Stomach smooth muscle (tissue), 2 donors: ENCODE results near the gene NEUROD4.
A peak's percentile ranks its signal among the peaks of the same experiment; 100 is the strongest.
"Not testable (repeated sequence)": the region's sequence is repeated elsewhere in the genome, so short reads cannot be mapped to it uniquely, and the experiment has no call there.

ENCODE experiments used
- H3K27ac ChIP-seq: one replicate; pipeline ENCODE4 v1.7.0; 2013; ENCODE audit warnings: mild to moderate bottlenecking, low read length, inconsistent platforms
- H3K27me3 ChIP-seq, 2 donors: one replicate each; pipeline ENCODE4 v1.7.0; 2013; ENCODE audit warnings: low read length in 2 of 2; ENCODE audit not compliant: insufficient read depth in 2 of 2, control insufficient read depth in 1 of 2
- H3K36me3 ChIP-seq, 2 donors: one replicate each; pipeline ENCODE4 v1.7.0; 2013; ENCODE audit warnings: low read length in 2 of 2; ENCODE audit not compliant: control insufficient read depth in 2 of 2, insufficient read depth in 2 of 2
- H3K4me1 ChIP-seq: one replicate; pipeline ENCODE4 v1.7.0; 2013; ENCODE audit warnings: low read length; ENCODE audit not compliant: control insufficient read depth, insufficient read depth
- H3K4me3 ChIP-seq, 2 donors: one replicate each; pipeline ENCODE4 v1.7.0; 2013; ENCODE audit warnings: low read length in 2 of 2
- H3K9ac ChIP-seq, 2 donors: one replicate each; pipeline ENCODE4 v1.7.0; 2013; ENCODE audit warnings: low read length in 2 of 2, mild to moderate bottlenecking in 1 of 2
- H3K9me3 ChIP-seq, 2 donors: one replicate each; pipeline ENCODE4 v1.7.0; 2013; ENCODE audit warnings: low read length in 2 of 2; ENCODE audit not compliant: control insufficient read depth in 2 of 2
- donor health status: healthy.
- donor health status: Pancreatic carcinoma.

NEUROD4 gene

DNA sequence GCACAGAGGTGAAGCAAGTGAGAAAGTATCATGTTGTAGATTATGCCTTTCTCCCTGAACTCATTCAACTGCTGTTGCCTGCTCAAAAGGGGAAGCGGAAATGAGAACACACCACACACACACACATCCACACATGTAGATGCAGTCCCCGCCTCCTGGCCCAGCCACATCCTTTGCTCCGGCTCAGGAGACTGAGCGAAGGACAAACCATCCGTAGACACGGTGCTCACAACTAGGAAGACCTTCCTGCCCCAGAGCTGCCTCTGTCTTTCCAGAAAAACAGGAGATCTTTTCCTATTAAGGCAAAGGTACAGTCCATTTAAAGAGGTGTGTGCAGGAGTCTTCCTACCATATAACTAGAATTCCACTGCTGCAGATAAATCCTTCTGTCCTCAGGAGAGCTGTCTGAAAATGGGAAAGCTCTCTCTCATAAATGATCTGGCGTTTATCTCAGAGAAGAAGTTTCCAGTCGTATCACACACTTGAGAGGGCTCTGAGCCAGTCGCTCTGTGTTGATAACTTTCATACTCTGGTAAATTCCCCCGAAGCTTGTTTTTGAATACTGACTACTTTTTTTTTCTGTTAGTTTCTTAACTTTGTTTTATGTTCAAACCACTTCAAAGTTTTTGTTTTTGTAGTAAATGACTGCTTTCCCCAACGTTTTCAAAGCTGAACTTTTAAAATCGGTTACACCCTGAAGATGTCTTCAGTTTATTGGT is 35.0 kb upstream of the NEUROD4 start, which contains the start of gene TESPA1:
TESPA1 (minus strand) TSS at position 105 of the 719 bp plus-strand sequence. CDS start 10,200 bp downstream, outside the sequence.
- Histone ChIP-seq H3K9me3 (no peaks in the 10 kb centered on the region), H3K4me3 (no peak within 1 kb of the TSS), H3K27ac (no peak within 1 kb of the TSS), H3K27me3 (no peaks in the 10 kb centered on the region), H3K4me1 (no peaks in the 10 kb centered on the region), H3K9ac (no peak within 1 kb of the TSS), H3K36me3 (no peaks in the 10 kb centered on the region)

DNA sequence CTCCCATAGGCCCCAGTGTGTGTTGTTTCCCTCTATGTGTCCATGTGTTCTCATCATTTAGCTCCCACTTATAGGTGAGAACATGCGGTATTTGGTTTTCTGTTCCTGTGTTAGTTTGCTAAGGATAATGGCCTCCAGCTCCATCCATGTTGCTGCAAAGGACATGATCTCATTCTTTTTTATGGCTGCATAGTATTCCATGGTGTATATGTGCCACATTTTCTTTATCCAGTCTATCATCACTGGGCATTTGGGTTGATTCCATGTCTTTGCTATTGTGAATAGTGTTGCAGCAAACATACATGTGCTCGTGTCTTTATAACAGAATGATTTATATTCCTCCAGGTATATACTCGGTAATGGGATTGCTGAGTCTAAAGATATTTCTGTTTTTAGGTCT is 33.0 kb upstream of the NEUROD4 start:
- not testable (repeated sequence) for H3K27me3 ChIP-seq, H3K27ac ChIP-seq, H3K4me3 ChIP-seq, H3K9ac ChIP-seq, H3K4me1 ChIP-seq, H3K9me3 ChIP-seq, H3K36me3 ChIP-seq

DNA sequence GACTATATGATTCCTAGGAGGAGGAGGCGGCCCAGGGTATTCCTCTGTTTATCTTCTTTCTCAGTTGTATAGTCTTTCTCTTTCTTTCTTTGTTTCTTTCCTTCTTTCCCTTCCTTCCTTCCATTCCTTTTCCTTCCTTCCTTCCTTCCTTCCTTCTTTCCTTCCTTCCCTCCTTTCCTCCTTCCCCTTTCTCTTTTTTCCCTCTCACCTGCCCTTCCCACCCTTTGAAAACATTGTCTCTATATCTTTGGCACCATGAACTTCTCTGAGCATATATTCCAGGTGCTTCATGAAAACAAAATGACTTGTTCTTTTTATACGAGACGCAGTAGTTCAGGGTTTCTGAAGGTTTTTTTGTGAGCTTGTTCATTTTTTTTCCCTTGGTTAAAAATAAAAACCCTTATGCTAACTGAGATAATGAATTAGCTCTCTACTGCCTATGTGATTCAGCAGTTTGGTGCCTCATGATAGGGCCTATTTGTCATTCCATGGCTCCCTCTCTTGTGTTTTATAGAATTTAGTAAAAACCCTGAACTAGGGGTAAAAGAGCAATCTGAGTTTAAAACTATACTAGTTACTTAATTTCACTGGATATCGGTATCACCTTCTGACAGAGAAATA is 32.1 kb upstream of the NEUROD4 start:
- no peaks in the 10 kb centered on the region for H3K27me3 ChIP-seq
- H3K36me3 ChIP-seq, result no peaks in the 10 kb centered on the region
- no peaks in the 10 kb centered on the region for H3K4me1 ChIP-seq
- no peak overlapping the region for H3K4me3 ChIP-seq
- H3K27ac ChIP-seq, result no peak overlapping the region
- no peaks in the 10 kb centered on the region for H3K9me3 ChIP-seq
- H3K9ac ChIP-seq, result no peak overlapping the region

DNA sequence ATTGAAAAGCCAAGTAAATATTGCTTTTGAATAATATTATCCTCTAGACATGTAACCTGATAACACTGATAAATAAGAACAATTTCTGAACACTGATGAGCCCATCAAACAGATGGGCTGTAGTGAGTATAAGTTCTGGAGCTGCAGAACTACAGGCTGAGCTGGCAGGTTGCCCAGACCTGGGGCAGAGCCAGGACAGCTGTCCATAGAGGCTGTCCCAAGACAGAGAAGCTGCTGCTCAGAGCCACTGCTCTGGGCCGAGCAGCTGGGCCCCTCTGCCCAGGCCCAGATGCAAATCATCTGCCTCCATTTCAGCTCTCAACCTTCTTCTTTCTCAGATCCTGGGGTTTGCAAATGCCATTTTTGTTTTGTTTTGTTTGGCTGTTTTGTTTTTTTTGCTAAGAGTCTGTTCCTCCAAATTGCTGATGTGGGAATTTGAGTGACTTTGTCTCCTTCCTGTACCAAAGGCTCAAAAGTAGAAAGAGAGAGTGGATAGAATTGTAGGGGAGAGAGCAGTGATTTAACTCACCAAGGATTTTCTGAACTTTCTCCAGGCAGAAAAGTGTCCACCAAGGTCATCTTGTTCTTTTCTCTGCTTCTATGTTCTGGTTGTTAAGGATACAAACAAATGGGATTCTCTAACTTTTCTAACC is 31.2 kb upstream of the NEUROD4 start:
- H3K36me3 ChIP-seq, result no peaks in the 10 kb centered on the region
- no peak overlapping the region for H3K4me3 ChIP-seq
- no peak overlapping the region for H3K27ac ChIP-seq
- H3K9me3 ChIP-seq, result no peaks in the 10 kb centered on the region
- no peak overlapping the region for H3K9ac ChIP-seq
- no peaks in the 10 kb centered on the region for H3K4me1 ChIP-seq
- no peaks in the 10 kb centered on the region for H3K27me3 ChIP-seq

DNA sequence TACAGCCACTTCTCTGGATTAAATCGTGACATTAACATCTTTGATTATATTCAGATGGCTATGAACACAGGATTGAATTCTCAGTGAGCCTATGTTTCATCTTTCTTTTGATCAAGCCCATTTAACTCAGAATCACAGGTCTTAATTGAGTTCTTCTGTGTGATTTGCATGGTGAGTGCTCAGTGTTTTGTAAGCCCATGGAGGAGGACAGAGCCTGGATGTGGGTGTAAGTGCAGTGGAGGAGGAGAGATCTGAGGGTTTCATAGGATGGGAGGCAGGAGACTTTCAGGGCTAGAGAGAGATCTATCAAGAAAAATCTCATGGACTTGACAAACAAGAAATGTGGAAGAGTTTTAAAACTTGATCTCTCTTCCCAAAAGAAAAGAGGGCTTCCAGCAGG is 29.9 kb upstream of the NEUROD4 start:
- Histone ChIP-seq H3K4me1 (no peaks in the 10 kb centered on the region), H3K4me3 (no peak overlapping the region), H3K9me3 (no peaks in the 10 kb centered on the region), H3K36me3 (no peaks in the 10 kb centered on the region), H3K27me3 (no peaks in the 10 kb centered on the region), H3K27ac (no peak overlapping the region), H3K9ac (no peak overlapping the region)

DNA sequence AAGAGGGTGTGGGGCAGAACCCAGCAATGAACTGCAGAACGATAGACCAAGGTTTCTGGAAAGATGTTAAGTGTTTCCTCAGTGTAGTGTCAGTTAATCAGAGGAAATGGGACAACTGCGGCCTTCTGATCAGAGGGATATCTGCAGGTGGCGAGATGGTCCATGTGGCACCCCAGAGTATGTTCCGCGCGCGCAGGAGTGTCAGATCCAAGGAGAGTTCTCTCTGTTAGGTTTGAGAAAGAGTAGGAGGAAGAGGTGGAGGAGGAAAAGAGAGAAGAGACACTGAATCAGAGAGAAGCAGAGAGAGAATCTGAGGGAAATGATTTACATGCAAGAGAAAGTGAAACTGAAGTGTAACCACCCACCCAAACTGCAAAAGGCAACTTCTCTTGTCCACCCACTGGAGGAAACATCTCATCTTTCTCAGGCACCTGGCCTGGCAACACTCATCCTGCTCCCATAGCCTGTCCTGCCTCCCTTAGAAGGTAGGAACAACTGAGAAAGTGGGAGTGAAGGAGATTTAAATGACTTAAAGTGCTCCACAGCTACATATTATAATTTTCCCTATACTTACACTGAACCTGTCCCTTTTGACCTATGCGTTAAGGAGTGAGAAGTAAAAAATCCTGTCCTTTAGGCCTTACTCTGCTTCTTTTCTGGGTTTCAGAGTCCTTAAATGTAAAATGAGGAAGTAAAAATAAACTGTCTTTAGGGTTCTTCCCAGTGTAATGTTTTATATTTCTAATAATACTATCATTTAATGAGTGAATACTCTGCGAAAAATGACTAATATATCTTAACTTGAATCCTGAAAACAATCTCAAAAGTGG is 28.4 kb upstream of the NEUROD4 start:
- Histone ChIP-seq H3K4me1 (no peaks in the 10 kb centered on the region), H3K9ac (peak overlapping the region in 1 of 2 donors; percentile 2), H3K9me3 (no peaks in the 10 kb centered on the region), H3K27me3 (no peaks in the 10 kb centered on the region), H3K4me3 (no peak overlapping the region), H3K27ac (no peak overlapping the region), H3K36me3 (no peaks in the 10 kb centered on the region)

DNA sequence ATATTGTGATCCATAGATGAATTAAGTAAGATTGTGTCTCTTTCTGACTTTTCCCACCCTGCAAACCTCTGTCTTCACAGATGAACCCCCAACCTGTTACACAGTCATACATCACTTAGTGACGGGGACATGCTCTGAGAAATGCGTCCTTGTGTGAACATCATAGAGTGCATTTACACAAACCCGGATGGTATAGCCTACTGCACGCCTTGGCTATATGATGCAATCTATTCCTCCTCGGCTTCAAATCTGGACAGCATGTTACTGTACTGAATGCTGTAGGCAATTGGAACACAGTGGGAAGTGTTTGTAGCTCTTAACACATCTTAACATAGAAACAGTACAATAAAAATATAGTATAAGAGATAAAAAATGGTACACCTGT is 27.8 kb upstream of the NEUROD4 start:
- Histone ChIP-seq H3K4me3 (no peak overlapping the region), H3K36me3 (no peaks in the 10 kb centered on the region), H3K9me3 (no peaks in the 10 kb centered on the region), H3K27me3 (no peaks in the 10 kb centered on the region), H3K4me1 (no peaks in the 10 kb centered on the region), H3K9ac (no peak overlapping the region), H3K27ac (no peak overlapping the region)

DNA sequence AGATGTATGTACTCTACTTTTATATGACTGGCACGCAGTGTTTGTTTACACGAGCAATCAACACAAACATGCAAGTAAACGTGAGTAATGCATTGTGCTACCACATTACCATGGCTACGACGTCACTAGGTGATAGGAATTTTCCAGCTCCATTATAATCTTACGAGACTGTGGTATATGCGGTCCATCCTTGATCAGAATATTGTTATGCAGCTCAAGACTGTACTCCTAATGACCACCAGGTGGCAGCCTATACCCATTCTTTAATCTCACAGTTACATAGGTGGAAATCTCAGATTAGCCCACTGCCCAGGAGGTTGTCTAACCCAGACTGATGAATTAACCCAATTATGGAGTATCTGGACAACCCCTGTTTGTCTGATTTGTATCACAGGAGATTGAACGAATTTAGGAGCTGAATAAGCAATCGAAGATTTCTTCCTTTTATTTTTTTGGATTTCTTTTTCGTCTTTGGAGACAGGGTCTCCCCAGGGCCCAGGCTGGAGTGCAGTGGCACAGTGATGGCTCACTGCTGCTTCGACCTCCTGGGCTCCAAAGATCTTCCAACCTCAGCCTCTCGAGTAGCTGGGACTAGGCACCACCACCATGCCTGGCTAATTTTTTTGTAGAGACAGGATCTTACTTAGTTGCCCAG is 26.5 kb upstream of the NEUROD4 start:
- Histone ChIP-seq H3K9me3 (no peaks in the 10 kb centered on the region), H3K9ac (no peak overlapping the region), H3K27ac (no peak overlapping the region), H3K36me3 (no peaks in the 10 kb centered on the region), H3K4me3 (no peak overlapping the region), H3K4me1 (no peaks in the 10 kb centered on the region), H3K27me3 (no peaks in the 10 kb centered on the region)

DNA sequence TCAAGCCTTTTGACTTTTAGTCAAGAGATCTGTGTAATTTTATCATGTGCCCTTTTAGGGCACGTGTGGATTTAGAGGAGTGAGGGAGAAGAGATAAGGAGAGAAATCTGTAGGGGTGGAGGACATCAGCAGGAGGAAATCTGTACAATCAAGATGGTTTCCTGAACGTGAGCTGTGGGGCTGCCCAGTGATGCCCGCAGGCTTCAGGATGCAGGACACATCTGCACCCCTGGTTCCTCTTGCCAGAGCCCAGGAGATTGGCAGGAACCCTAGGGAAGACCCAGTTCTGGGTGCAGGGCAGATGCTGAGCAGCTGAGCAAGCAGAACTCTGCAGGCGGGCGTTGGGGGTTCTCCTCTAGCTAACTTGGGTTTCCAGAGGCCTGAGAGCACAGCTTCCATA is 23.6 kb upstream of the NEUROD4 start:
- H3K4me1 ChIP-seq, result no peaks in the 10 kb centered on the region
- H3K9ac ChIP-seq, result no peak overlapping the region
- H3K9me3 ChIP-seq, result no peaks in the 10 kb centered on the region
- peaks cover 0 to under 1% of the 10 kb centered on the region in 2 donors for H3K27me3 ChIP-seq
- no peak overlapping the region for H3K27ac ChIP-seq
- H3K4me3 ChIP-seq, result no peak overlapping the region
- H3K36me3 ChIP-seq, result no peaks in the 10 kb centered on the region

DNA sequence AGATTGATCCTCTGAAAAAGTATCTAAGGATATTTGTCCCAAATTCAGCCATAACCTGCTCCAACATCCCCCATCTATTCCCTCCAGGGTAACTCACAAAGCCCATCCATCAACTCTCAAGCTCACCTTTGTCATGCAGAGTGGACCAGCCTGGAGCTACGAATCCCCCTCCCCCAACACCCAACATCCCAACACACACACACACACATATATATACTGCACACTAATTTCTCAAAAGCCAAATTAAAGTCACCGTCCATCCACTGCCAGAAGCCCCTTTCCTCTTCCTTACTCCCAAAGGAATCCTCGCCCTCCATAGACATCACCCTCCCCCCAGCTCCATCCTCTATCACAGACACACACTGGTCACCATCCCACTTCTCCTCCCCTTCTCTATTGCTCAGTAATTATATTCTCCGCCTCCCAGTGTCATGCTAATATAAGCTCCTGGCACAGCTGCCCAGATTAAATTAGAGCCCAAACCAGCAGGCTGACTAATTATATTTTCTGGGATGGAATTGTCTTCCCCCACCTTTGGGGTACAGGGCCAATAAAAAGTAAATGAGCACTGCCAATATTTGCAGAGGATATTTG is 21.7 kb upstream of the NEUROD4 start:
- Histone ChIP-seq H3K36me3 (no peaks in the 10 kb centered on the region), H3K9me3 (no peaks in the 10 kb centered on the region), H3K27ac (no peak overlapping the region), H3K4me1 (no peaks in the 10 kb centered on the region), H3K9ac (no peak overlapping the region), H3K27me3 (peaks cover 0 to 6% of the 10 kb centered on the region in 2 donors), H3K4me3 (no peak overlapping the region)
